Activated CD8-positive, alpha-beta T cell treated with anti-CD3 and anti-CD28 coated beads for 36 hours (primary cell): ENCODE data around the gene MAP2K1. TPM values are rescaled to one million over a fixed set of nuclear protein-coding genes. Genes with fewer than 3 reads are reported as not detected.
A peak's percentile ranks its signal among the peaks of the same experiment; 100 is the strongest.

Source experiments
- ATAC-seq: fragments of 200-7000 bp; cut with Tn5 transposase; one replicate; pipeline ENCODE4 v1.10.0; 2021; ENCODE audit warnings: mild to moderate bottlenecking, moderate library complexity
- CTCF ChIA-PET: fragments of 350-600 bp; sonication (Branson Sonifier 250); formaldehyde crosslinking; loops from one replicate; lab custom pipeline; 2021; ENCODE audit warnings: antibody characterized with exemption; lab: Charles Lee
- POLR2A ChIA-PET: fragments of 350-600 bp; sonication (Branson Sonifier 250); formaldehyde crosslinking; loops from one replicate; lab custom pipeline; 2021; ENCODE audit warnings: antibody characterized with exemption; lab: Charles Lee
- DNase-seq: peaks from one replicate; pipeline ENCODE4 v3.0.0-alpha.2; 2020
- H3K27ac Mint-ChIP-seq: one replicate; pipeline ENCODE4 v1.8.0; 2021; ENCODE audit warnings: mild to moderate bottlenecking, mixed read lengths
- H3K27me3 Mint-ChIP-seq: one replicate; pipeline ENCODE4 v1.8.0; 2021; ENCODE audit warnings: mixed read lengths
- H3K36me3 Mint-ChIP-seq: one replicate; pipeline ENCODE4 v1.8.0; 2021; ENCODE audit warnings: low read depth, mixed read lengths
- H3K4me1 Mint-ChIP-seq: one replicate; pipeline ENCODE4 v1.8.0; 2021; ENCODE audit warnings: low read depth, mixed read lengths
- H3K4me3 Mint-ChIP-seq: one replicate; pipeline ENCODE4 v1.8.0; 2021; ENCODE audit warnings: mild to moderate bottlenecking, moderate library complexity, mixed read lengths
- H3K9me3 Mint-ChIP-seq: one replicate; pipeline ENCODE4 v1.8.0; 2021; ENCODE audit warnings: mixed read lengths
- CTCF ChIP-seq: fragments of 200-600 bp; IDR thresholded peaks from one replicate; pipeline ENCODE4 v1.8.0; 2022; ENCODE audit warnings: antibody characterized with exemption, mild to moderate bottlenecking
- intact Hi-C: fragments of 100-400 bp; cut with micrococcal nuclease; formaldehyde crosslinking; loops from one replicate; pipeline ENCODE4 v1.10.0; 2022
- total RNA-seq, 2 experiments: library from RNA; stranded (reverse); gene quantifications; one replicate each; pipeline ENCODE4 v1.2.3, GENCODE V29; 2021

MAP2K1 gene
- total RNA-seq, 2 experiments from 2014 or later = 117 to 118 TPM

GRCh38 chr15:66402761-66403284 lies 16.1 kb downstream of the MAP2K1 start:
- ChIA-PET CTCF (interaction anchor here (0.8 to 3.2 kb wide), 6 partner anchors 8 to 96 kb away, joined by 3 to 18 read pairs (median 6); partner anchors contain the start of genes MAP2K1 and SNAPC5), POLR2A (interaction anchor here (0.7 to 2.6 kb wide), 4 partner anchors 9 to 96 kb away, joined by 3 to 7 read pairs (median 4); partner anchors contain the start of gene MAP2K1)
- intact Hi-C loops = no loop called here
- DNase-seq = no peak
- ATAC-seq = no peak
- no peak for TF ChIP-seq CTCF
- H3K36me3 Mint-ChIP-seq = peaks cover 30% of the 10 kb centered on the region
- no peak overlapping the region for H3K27ac Mint-ChIP-seq
- peaks cover 75% of the 10 kb centered on the region for H3K4me1 Mint-ChIP-seq
- H3K9me3 Mint-ChIP-seq = no peaks in the 10 kb centered on the region
- H3K27me3 Mint-ChIP-seq = no peaks in the 10 kb centered on the region
- H3K4me3 Mint-ChIP-seq = no peak overlapping the region

DNA sequence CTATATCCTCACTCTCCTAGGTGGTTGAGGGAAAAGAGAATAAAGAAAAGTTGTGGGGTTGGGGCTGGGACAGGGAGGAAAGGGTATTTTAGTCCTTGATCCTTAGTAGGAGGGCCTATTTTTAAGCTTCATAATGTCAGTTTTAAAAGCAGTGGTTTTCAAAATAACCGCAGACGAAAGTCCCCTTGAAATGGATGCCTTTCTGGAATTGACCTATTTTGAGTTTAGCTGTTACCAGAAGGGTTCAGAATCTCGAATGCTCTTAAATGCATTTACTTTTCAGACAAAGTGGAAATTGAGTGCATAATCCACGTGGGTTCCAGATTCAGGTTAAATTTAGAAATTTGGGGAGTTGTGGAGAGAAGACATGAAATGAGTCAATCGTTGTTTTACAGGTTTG lies 16.6 kb downstream of the MAP2K1 start:
- Mint-ChIP-seq H3K4me1 (peaks cover 77% of the 10 kb centered on the region), H3K36me3 (peaks cover 26% of the 10 kb centered on the region), H3K9me3 (no peaks in the 10 kb centered on the region), H3K27ac (no peak overlapping the region), H3K4me3 (no peak overlapping the region), H3K27me3 (no peaks in the 10 kb centered on the region)
- ATAC-seq = no peak
- no peak for DNase-seq
- TF ChIP-seq CTCF = no peak
- intact Hi-C loops = no loop called here
- ChIA-PET POLR2A (interaction anchor here (0.7 to 2.6 kb wide), 4 partner anchors 8 to 95 kb away, joined by 3 to 7 read pairs (median 4); partner anchors contain the start of gene MAP2K1), CTCF (interaction anchor here (0.8 to 3.2 kb wide), 6 partner anchors 10 to 95 kb away, joined by 3 to 18 read pairs (median 6); partner anchors contain the start of genes MAP2K1 and SNAPC5)

DNA sequence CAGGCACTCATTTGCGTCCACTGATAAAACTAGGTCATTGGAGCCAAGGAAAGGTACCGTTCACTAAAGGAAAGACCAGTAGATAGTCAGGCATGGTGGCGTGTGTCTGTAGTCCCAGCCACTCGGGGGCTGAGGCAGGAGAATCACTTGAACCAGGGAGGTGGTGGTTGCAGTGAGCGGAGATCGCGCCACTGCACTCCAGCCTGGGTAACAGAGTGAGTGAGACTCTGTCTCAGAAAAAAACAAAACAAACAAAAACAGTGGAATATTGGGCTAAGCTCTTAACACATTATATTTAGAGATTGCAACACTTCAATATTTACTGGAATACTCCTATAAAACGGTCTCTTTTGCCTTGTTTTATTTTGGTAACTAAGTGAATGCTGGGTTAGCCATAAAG lies 17.4 kb downstream of the MAP2K1 start:
- H3K27ac Mint-ChIP-seq = no peak overlapping the region
- H3K4me1 Mint-ChIP-seq = peaks cover 85% of the 10 kb centered on the region
- H3K4me3 Mint-ChIP-seq = no peak overlapping the region
- POLR2A ChIA-PET = interaction anchor here (0.9 kb wide), 1 partner anchor 17 kb away, joined by 4 read pairs; the partner anchor contains the start of gene MAP2K1
- peaks cover 25% of the 10 kb centered on the region for H3K36me3 Mint-ChIP-seq
- intact Hi-C loops = no loop called here
- DNase-seq (no peak), ATAC-seq (no peak)
- CTCF ChIA-PET = interaction anchor here (0.8 to 3.2 kb wide), 7 partner anchors 9 to 94 kb away, joined by 3 to 18 read pairs (median 4); partner anchors contain the start of gene SNAPC5
- no peaks in the 10 kb centered on the region for H3K9me3 Mint-ChIP-seq
- TF ChIP-seq CTCF = no peak
- no peaks in the 10 kb centered on the region for H3K27me3 Mint-ChIP-seq

GRCh38 chr15:66404532-66404931 lies 17.8 kb downstream of the MAP2K1 start:
- H3K9me3 Mint-ChIP-seq = no peaks in the 10 kb centered on the region
- no peak overlapping the region for H3K27ac Mint-ChIP-seq
- CTCF ChIA-PET = interaction anchor here (0.9 to 3.0 kb wide), 6 partner anchors 9 to 93 kb away, joined by 3 to 18 read pairs (median 4); partner anchors contain the start of gene SNAPC5
- ATAC-seq (no peak), DNase-seq (no peak)
- TF ChIP-seq CTCF = peak; percentile 17
- H3K36me3 Mint-ChIP-seq = peaks cover 22% of the 10 kb centered on the region
- H3K4me3 Mint-ChIP-seq = peak overlapping the region; percentile 4
- POLR2A ChIA-PET = interaction anchor here (0.7 kb wide), 1 partner anchor 49 kb away, joined by 3 read pairs; no protein-coding TSS in a partner anchor
- intact Hi-C loops = no loop called here
- peaks cover 85% of the 10 kb centered on the region for H3K4me1 Mint-ChIP-seq
- no peaks in the 10 kb centered on the region for H3K27me3 Mint-ChIP-seq

- no peak for TF ChIP-seq CTCF
- ATAC-seq (no peak), DNase-seq (no peak)
- POLR2A ChIA-PET = interaction anchor here (0.7 to 1.4 kb wide), 3 partner anchors 15 to 93 kb away, joined by 3 read pairs; no protein-coding TSS in a partner anchor
- CTCF ChIA-PET = interaction anchor here (0.7 to 3.0 kb wide), 8 partner anchors 8 to 94 kb away, joined by 3 to 18 read pairs (median 4); partner anchors contain the start of gene SNAPC5
- Mint-ChIP-seq H3K36me3 (peaks cover 25% of the 10 kb centered on the region), H3K27ac (no peak overlapping the region), H3K9me3 (no peaks in the 10 kb centered on the region), H3K27me3 (no peaks in the 10 kb centered on the region), H3K4me3 (peak overlapping the region; percentile 4), H3K4me1 (peaks cover 90% of the 10 kb centered on the region)
- intact Hi-C loops = no loop called here
These were observed 18.3 kb downstream of the MAP2K1 start for GRCh38 chr15:66405007-66405406.
